GM12873 (cell line): ENCODE data around the gene LEMD1.

Experiments used
- TF ChIP-seq, protein P1 (sequence below): IDR thresholded peaks from 2 replicates; pipeline ENCODE4 v1.5.1; 2012; ENCODE audit warnings: low read depth, mild to moderate bottlenecking, moderate library complexity, low read length, control low read depth; ENCODE audit not compliant: insufficient read depth; ENCODE audit errors: missing control alignments

Gene LEMD1

DNA sequence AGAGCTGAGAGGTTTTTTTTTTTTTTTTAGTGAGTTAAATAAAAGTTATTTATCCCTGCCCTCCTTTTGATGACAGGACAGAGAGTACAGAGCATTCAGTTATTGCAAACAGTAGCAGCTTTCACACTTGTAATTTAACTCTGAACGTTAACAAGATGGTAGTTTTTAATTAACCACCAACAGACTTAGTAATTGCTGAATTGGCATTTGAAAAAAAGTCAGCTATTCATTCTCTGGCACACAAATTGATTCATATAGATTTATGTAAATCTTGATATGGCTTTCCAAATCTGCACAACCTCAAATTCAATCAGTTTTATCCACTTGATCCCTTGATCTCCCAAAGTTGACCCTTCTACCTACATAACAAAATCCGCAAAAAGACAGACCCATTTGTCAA is 918 bp downstream of the LEMD1 start:
- TF ChIP-seq, protein P1, sequence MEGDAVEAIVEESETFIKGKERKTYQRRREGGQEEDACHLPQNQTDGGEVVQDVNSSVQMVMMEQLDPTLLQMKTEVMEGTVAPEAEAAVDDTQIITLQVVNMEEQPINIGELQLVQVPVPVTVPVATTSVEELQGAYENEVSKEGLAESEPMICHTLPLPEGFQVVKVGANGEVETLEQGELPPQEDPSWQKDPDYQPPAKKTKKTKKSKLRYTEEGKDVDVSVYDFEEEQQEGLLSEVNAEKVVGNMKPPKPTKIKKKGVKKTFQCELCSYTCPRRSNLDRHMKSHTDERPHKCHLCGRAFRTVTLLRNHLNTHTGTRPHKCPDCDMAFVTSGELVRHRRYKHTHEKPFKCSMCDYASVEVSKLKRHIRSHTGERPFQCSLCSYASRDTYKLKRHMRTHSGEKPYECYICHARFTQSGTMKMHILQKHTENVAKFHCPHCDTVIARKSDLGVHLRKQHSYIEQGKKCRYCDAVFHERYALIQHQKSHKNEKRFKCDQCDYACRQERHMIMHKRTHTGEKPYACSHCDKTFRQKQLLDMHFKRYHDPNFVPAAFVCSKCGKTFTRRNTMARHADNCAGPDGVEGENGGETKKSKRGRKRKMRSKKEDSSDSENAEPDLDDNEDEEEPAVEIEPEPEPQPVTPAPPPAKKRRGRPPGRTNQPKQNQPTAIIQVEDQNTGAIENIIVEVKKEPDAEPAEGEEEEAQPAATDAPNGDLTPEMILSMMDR, result no peak

DNA sequence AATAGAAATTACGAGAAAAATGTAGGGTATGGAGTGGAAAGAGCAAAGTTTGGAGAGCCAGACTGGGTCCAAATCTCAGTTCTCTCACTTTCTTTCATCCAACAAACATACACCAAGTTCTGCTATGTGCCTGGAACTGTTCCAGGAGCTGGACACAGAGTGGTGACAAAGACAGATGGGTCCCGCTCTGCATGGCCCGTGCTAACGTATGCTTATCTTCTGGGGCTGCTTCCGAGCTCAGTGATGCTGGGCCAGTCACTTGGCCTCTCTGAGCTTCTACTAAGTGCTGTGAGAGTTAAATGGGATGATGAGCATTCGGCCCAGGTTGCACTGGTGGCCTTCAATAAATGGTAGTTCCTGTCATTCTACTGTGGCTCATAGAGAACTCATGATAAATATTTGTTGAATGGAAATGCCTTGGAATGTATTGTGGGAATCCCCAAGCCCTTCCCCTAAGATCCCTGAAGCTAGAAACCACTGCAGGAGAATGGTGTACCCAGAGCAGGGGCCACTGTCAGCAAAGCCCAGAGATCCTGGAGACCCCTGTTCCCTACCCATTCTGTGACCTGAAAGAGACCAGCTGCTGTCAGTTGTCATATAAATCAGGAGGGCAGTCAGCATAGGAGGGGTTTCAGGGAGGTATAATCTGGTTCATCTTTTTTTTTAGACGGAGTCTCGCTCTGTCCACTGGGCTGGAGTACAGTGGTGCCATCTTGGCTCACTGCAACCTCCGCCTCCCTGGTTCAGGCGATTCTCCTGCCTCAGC is 3.8 kb downstream of the LEMD1 start:
- TF ChIP-seq, protein P1, result no peak

DNA sequence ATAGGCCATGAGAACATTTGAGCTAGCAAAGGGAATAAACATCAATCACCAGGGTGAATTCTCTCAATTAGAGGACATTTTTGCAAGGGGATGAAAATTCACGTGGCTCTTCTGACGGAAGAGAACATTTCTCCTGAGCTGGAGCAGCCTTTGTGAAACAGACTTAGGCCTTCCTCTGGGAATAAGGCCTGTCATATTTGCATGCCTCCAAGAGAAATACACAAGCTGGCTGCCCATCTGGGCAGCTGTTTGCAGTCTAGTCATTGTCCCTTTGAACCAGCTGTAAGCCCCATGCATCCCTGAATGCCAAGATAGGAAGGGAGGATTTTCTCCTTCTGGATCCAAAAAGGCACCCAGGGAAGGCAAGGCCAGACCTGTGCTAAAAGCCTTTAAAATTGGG is 5.5 kb downstream of the LEMD1 start:
- TF ChIP-seq, protein P1, result no peak

DNA sequence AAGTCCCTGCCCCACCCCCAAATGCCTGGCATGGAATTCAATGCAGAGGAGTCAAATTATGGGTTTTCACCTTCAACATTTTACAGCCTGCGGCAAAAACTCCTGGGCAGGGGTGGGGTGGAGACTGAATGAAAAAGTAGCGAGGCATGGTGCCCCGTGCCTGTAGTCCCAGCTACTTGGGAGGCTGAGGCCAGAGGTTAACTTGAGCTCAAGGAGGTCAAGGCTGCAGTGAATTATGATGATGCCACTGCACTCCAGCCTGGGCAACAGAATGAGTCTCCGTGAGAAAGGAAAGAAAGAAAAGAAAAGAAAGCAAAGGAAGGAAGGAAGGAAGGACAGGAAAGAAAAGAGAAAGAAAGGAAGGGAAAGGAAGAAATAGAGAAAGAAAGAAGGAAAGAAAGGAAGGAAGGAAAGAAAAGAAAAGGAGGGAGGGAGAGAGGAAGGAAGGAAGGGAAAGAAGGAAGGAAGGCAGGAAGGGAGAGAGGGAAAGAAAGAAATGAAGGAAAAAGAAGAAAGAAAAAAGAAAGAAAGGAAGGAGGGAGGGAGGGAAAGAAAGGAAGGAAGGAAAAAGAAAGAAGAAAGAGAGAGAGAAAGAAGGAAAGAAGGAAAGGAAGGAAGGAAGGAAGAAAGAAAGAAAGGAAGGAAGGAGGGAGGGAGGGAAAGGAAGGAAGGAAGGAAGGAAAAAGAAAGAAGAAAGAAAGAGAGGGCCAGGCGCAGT is 11.1 kb downstream of the LEMD1 start:
- TF ChIP-seq, protein P1, result no peak

DNA sequence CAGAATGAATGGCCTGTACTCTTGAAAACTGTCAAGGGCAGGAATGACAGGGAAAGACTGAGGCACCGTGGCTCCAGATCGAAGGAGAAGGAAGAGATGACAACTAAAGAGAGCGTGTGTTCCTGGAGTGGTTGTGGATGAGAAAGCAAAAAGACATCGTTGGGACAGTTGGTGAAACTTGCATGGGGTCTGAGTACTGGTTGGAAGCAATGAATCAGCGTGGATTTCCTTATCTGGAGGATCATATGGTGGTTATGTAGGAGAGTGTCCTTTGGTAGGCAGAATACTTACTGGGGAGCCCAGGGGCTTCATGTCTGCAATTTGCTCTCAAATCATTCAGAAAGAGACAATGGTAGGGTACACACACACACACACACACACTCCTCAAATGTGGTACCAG is 13.9 kb downstream of the LEMD1 start:
- TF ChIP-seq, protein P1, result no peak

DNA sequence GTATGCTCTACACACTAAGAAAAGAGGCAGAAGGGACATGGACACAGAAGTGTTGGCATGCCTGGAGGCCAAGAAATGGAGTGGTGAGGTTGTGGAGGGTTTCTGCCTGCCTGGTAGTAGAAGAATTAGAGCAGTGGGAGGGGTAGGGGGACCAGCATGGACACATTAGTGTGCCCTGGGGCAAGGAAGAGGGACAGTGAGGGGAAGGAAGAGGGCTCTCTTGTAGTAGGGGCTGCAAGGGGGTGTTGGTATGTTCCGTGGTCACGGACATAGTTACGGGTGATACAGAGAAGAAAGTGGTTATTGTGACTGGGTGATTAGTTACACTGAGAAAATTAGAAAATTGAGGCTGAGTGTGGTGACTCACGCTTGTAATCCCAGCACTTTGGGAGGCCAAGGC is 23.3 kb downstream of the LEMD1 start:
- TF ChIP-seq, protein P1, result no peak

DNA sequence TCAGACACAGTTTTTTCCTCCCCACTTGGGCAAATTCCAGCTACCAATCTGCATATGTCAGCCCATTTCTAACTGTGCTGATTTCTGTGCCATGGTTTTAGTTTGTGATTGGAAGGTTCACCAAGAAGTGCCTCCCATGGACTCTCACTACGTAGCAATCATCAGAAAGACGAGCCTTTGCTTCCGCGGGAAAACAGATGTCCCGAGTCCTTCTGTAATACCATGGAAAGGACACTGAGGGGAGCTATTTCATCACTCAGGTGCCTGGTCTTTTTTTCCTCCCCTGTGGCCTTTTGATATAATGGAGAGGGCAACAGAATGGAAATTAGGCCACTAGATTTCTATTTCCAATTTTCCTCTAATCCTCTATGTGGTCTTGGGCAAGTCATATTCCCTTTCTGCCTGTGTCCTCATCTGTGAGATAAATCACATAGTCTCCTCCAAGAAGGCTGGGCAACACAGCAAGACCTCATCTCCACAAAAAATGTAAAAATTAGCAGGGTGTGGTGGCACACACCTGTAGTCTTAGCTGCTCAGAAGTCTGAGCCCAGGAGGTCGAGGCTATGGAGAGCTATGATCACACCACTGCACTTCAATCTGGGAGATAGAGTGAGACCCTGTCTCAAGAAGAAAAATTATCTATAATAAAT is 24.8 kb downstream of the LEMD1 start:
- TF ChIP-seq, protein P1, result peak; percentile 65
